ENCODE measurements around the gene MCAM.

GRCh38 chr11:119329320-119329719 lies 12.4 kb upstream of the MCAM start:
- TF ChIP-seq CTCF (IDR thresholded peaks at IDR 0.05; ENCODE audit: low read length) (no peak), EZH2phosphoT487 (IDR thresholded peaks at IDR 0.05; ENCODE audit: low read length) (no peak), EZH2 (optimal IDR thresholded peaks at IDR 0.05; ENCODE audit: low read depth, low read length) (no peak)

Data from MM.1S (cell line).